Panc1 (cell line): ENCODE measurements around the gene ENDOG. TPM values are rescaled to one million over a fixed set of nuclear protein-coding genes. Genes with fewer than 3 reads are reported as not detected.
A peak's percentile ranks its signal among the peaks of the same experiment; 100 is the strongest.

Source experiments
- ATAC-seq: fragments of 200-7000 bp; cut with Tn5 transposase; 2 replicates; pipeline ENCODE4 v1.9.1; 2020; ENCODE audit warnings: mild to moderate bottlenecking, moderate library complexity
- Bru-seq: library from RNA; stranded (reverse); fragments of 400-500 nt; gene quantifications from one replicate; lab custom pipeline; 2021; lab: Mats Ljungman, UMichigan
- BruChase-seq, 2 experiments: library from RNA; stranded (reverse); fragments of 400-500 nt; gene quantifications; one replicate each; lab custom pipeline; 2021; lab: Mats Ljungman, UMichigan
- BruUV-seq: library from RNA; stranded (reverse); fragments of 400-500 nt; replicated peaks from 2 replicates; lab custom pipeline; 2021; lab: Mats Ljungman, UMichigan
- CTCF ChIA-PET: fragments of 300-600 bp; sonication (Branson Sonifier 250); formaldehyde crosslinking; loops from one replicate; lab custom pipeline; 2022; ENCODE audit warnings: antibody characterized with exemption; lab: Charles Lee
- POLR2A ChIA-PET: fragments of 300-600 bp; sonication (Branson Sonifier 250); formaldehyde crosslinking; loops from one replicate; lab custom pipeline; 2022; ENCODE audit warnings: antibody characterized with exemption; lab: Charles Lee
- DNase-seq: peaks from one replicate; pipeline ENCODE4 v3.0.0-alpha.2; 2010; ENCODE audit warnings: low read depth, low spot score
- H3K27ac ChIP-seq: 2 replicates; pipeline ENCODE4 v1.5.1; 2011; ENCODE audit warnings: mild to moderate bottlenecking, low read length, inconsistent platforms
- H3K27me3 ChIP-seq: fragments of 200-500 bp; sonication (Bioruptor generic); 2 replicates; pipeline ENCODE4 v1.6.0; 2014; ENCODE audit warnings: low read length, inconsistent platforms; ENCODE audit not compliant: control insufficient read depth, insufficient read depth
- H3K36me3 ChIP-seq: fragments of 200-500 bp; sonication (Bioruptor generic); 2 replicates; pipeline ENCODE4 v1.5.1; 2014; ENCODE audit warnings: inconsistent platforms, mild to moderate bottlenecking, low read length, moderate library complexity; ENCODE audit not compliant: control insufficient read depth, insufficient read depth
- H3K4me1 ChIP-seq: 2 replicates; pipeline ENCODE4 v1.5.1; 2011; ENCODE audit warnings: inconsistent platforms, mild to moderate bottlenecking, low read length, moderate library complexity; ENCODE audit not compliant: control insufficient read depth, insufficient read depth
- H3K4me3 ChIP-seq, 2 experiments: 2 replicates each; pipeline ENCODE4 v1.5.1; 2011 to 2012; ENCODE audit warnings: low read depth in 2 of 2, low read length in 2 of 2, mild to moderate bottlenecking in 2 of 2, inconsistent platforms in 1 of 2, moderate library complexity in 1 of 2
- H3K9me3 ChIP-seq: fragments of 200-500 bp; sonication (Bioruptor generic); 2 replicates; pipeline ENCODE4 v1.5.1; 2014; ENCODE audit warnings: low read depth, mild to moderate bottlenecking, inconsistent platforms, low read length, moderate library complexity; ENCODE audit not compliant: control insufficient read depth, insufficient read depth
- CTCF ChIP-seq: fragments of 450-650 bp; IDR thresholded peaks from 2 replicates; pipeline ENCODE4 v1.5.1; 2017; ENCODE audit warnings: mild to moderate bottlenecking
- POLR2AphosphoS5 ChIP-seq: IDR thresholded peaks from 2 replicates; pipeline ENCODE4 v1.6.1; 2012; ENCODE audit warnings: mild to moderate bottlenecking, low read depth, low read length, moderate library complexity
- REST ChIP-seq, 2 experiments: IDR thresholded peaks; 2 replicates each; pipeline ENCODE4 v1.6.1; 2011 to 2012; ENCODE audit warnings: low read depth in 2 of 2, control low read depth in 1 of 2, low read length in 1 of 2, mild to moderate bottlenecking in 1 of 2, moderate library complexity in 1 of 2; ENCODE audit not compliant: insufficient read depth in 1 of 2
- SIN3A ChIP-seq: IDR thresholded peaks from 2 replicates; pipeline ENCODE4 v1.6.1; 2012; ENCODE audit warnings: low read depth, mild to moderate bottlenecking, low read length, moderate library complexity, borderline replicate concordance; ENCODE audit not compliant: insufficient read depth
- TCF7L2 ChIP-seq: IDR thresholded peaks from 2 replicates; pipeline ENCODE4 v1.6.1; 2011; ENCODE audit warnings: mild to moderate bottlenecking, low read depth, low read length, inconsistent platforms
- in situ Hi-C: cut with HindIII; loops from 2 replicates; pipeline ENCODE4 v1.10.0; 2016; ENCODE audit warnings: low sequenced_read_pairs, low pct_unique_long_range_greater_than_20kb
- intact Hi-C: fragments of 100-400 bp; cut with micrococcal nuclease; formaldehyde crosslinking; loops from one replicate; pipeline ENCODE4 v1.10.0; 2022; ENCODE audit not compliant: unreplicated experiment
- long read RNA-seq: library from polyadenylated mRNA; unstranded; transcript quantifications from one replicate; pipeline ENCODE4 v2.0.0, GENCODE V29; 2021; ENCODE audit not compliant: unreplicated experiment
- polyA plus RNA-seq: library from polyadenylated mRNA; unstranded; fragments of >200 nt; gene quantifications from one replicate; pipeline ENCODE4 v1.2.1, GENCODE V29; 2012; ENCODE audit warnings: missing spikeins; ENCODE audit not compliant: insufficient read length
- total RNA-seq: library from RNA; stranded (reverse); gene quantifications from one replicate; pipeline ENCODE4 v1.2.1, GENCODE V29; 2021; ENCODE audit not compliant: unreplicated experiment

Gene ENDOG
- 39.9 TPM for total RNA-seq
- polyA plus RNA-seq, result 44.0 TPM
- Bru-seq, nascent RNA, result percentile 47 among the genes with signal in this experiment
- BruChase-seq, experiment 1, labeled RNA remaining after a 2-hour chase, result percentile 48 among the genes with signal in this experiment
- BruChase-seq, experiment 2, labeled RNA remaining after a 6-hour chase, result percentile 57 among the genes with signal in this experiment
- long read RNA-seq, transcript ENDOG-201 (3 exons, 1,172 nt), result major isoform, 38 of 42 reads
- long read RNA-seq, partial matches to known transcripts, result 0 of 42 reads
- long read RNA-seq, other reads (novel, unspliced or antisense), result 4 of 42 reads

DNA sequence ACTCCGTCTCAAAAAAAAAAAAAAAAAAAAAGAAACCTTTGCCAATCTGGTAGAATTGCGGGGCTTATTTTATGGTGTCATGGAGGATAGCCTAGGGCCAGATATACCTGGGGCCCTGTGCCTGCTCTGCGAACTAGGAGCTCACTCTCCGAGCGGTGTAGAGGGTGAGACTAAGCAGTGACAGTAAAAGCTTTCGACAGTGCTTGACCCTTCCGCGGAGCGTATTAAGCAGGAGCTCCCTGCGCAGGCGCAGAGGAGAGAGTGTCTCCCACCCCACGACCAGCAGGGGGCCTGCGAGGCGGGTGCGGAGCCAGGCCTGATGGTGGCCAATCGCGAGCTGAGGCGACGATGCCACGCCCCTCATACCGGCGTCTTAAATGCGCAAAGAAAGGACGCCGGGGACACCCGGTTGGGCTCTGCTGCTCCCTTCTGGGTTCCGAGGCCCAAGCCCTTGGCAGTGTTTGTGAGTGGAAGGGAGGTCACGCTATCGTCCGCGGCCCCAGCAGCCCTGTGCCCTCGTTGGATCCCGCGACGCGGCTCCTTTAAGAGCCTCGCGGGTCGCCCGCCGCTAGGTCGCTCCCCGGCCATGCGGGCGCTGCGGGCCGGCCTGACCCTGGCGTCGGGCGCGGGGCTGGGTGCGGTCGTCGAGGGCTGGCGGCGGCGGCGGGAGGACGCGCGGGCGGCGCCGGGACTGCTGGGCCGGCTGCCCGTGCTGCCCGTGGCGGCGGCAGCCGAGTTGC is at the start of gene ENDOG:
TSS of gene ENDOG (plus strand) at position 402 of the 740 bp plus-strand sequence. CDS start at position 587, 185 bp downstream.
- DNase-seq (peak; percentile 87), ATAC-seq (peak; percentile 89)
- TF ChIP-seq SIN3A (0 out of 2 replicates have a peak, but pooled peaks have one; percentile 50), CTCF (peak; percentile 89), TCF7L2 (0 out of 2 replicates have a peak, but pooled peaks have one; percentile 25), REST (IDR thresholded peaks at IDR 0.05; ENCODE audit: insufficient read depth in 1 of 2, low read depth in 2 of 2, low read length in 1 of 2) (no peak), POLR2AphosphoS5 (peak; percentile 93)
- peaks cover 3% of the 10 kb centered on the region; the same call in 1 of the 2 replicates for H3K4me1 ChIP-seq
- BruUV-seq, result no TSS peak
- H3K27me3 ChIP-seq, result no peaks in the 10 kb centered on the region
- ChIA-PET CTCF (interaction anchor here (0.6 to 1.0 kb wide), 5 partner anchors 11 to 173 kb away, joined by 3 to 8 read pairs (median 5); partner anchors contain the start of genes SPOUT1 and ZDHHC12), POLR2A (interaction anchor here (0.5 kb wide), 2 partner anchors 99 to 195 kb away, joined by 10 to 11 read pairs; no protein-coding TSS in a partner anchor)
- H3K9me3 ChIP-seq, result no peaks in the 10 kb centered on the region
- H3K4me3 ChIP-seq, result peak within 1 kb of the TSS; percentile 53 to 56
- intact Hi-C loops (loop anchor here (10.0 kb wide), 1 partner anchor 83 kb away; no protein-coding TSS in a partner anchor), in situ Hi-C loops (no loop called here)
- no peaks in the 10 kb centered on the region; the same call in 1 of the 2 replicates for H3K36me3 ChIP-seq
- H3K27ac ChIP-seq, result peak within 1 kb of the TSS; percentile 72

- Histone ChIP-seq H3K36me3 (no peaks in the 10 kb centered on the region), H3K9me3 (no peaks in the 10 kb centered on the region), H3K27me3 (no peaks in the 10 kb centered on the region), H3K4me1 (no peaks in the 10 kb centered on the region), H3K27ac (no peak overlapping the region), H3K4me3 (no peak overlapping the region)
- in situ Hi-C loops, result no loop called here
- intact Hi-C loops, result no loop called here
- ChIA-PET POLR2A (no interaction called here), CTCF (no interaction called here)
- DNase-seq, result no peak
- BruUV-seq, result no TSS peak
- TF ChIP-seq SIN3A (no peak), REST (IDR thresholded peaks at IDR 0.05; ENCODE audit: insufficient read depth in 1 of 2, low read depth in 2 of 2, low read length in 1 of 2) (no peak)
- ATAC-seq, result no peak
Observed at GRCh38 chr9:128768606-128769005, 49.7 kb upstream of the ENDOG start.
